Loucy (cell line): Measurements from ENCODE around the gene GSDMA.

Experiments
- H2AFZ ChIP-seq: fragments of 200-600 bp; sonication (generic); 2 replicates; pipeline ENCODE4 v1.6.0; 2016; ENCODE audit warnings: antibody characterized with exemption, mild to moderate bottlenecking, low read length, moderate library complexity
- H3F3A ChIP-seq: fragments of 200-600 bp; 2 replicates; pipeline ENCODE4 v1.6.0; 2016; ENCODE audit warnings: antibody characterized with exemption, low read depth, mild to moderate bottlenecking
- H3K27me3 ChIP-seq: fragments of 200-600 bp; sonication (generic); 2 replicates; pipeline ENCODE4 v1.6.1; 2014; ENCODE audit warnings: low read length, mild to moderate bottlenecking; ENCODE audit not compliant: insufficient read depth, poor library complexity, severe bottlenecking
- H3K36me3 ChIP-seq: fragments of 200-600 bp; sonication (generic); 2 replicates; pipeline ENCODE4 v1.6.1; 2016; ENCODE audit warnings: low read length; ENCODE audit not compliant: insufficient read depth
- H3K4me1 ChIP-seq: fragments of 200-600 bp; sonication (generic); 2 replicates; pipeline ENCODE4 v1.5.1; 2014; ENCODE audit warnings: low read length, mild to moderate bottlenecking; ENCODE audit not compliant: insufficient read depth, poor library complexity, severe bottlenecking
- H3K4me2 ChIP-seq: fragments of 200-600 bp; sonication (generic); 2 replicates; pipeline ENCODE4 v1.6.0; 2014; ENCODE audit warnings: antibody characterized with exemption, low read length, low read depth, mild to moderate bottlenecking; ENCODE audit not compliant: poor library complexity, severe bottlenecking
- H3K4me3 ChIP-seq: fragments of 200-600 bp; sonication (generic); 2 replicates; pipeline ENCODE4 v1.5.1; 2014; ENCODE audit warnings: low read length, mild to moderate bottlenecking, mixed read lengths; ENCODE audit not compliant: poor library complexity, severe bottlenecking
- H3K79me2 ChIP-seq: fragments of 200-600 bp; sonication (generic); 2 replicates; pipeline ENCODE4 v1.6.1; 2014; ENCODE audit warnings: low read length; ENCODE audit not compliant: insufficient read depth
- H3K9ac ChIP-seq: fragments of 200-600 bp; sonication (generic); 2 replicates; pipeline ENCODE4 v1.6.0; 2014; ENCODE audit warnings: mild to moderate bottlenecking, low read depth, low read length, moderate library complexity; ENCODE audit not compliant: poor library complexity, severe bottlenecking
- H3K9me2 ChIP-seq: fragments of 200-600 bp; sonication (generic); replicated peaks from 2 replicates; pipeline ENCODE4 v1.6.1; 2016; ENCODE audit warnings: low read depth, low read length, mixed read lengths
- H3K9me3 ChIP-seq: fragments of 200-600 bp; sonication (generic); 2 replicates; pipeline ENCODE4 v1.6.1; 2014; ENCODE audit warnings: mild to moderate bottlenecking, antibody characterized with exemption, low read length, low read depth; ENCODE audit not compliant: insufficient read depth
- H4K20me1 ChIP-seq: fragments of 200-600 bp; sonication (generic); 2 replicates; pipeline ENCODE4 v1.6.0; 2014; ENCODE audit warnings: antibody characterized with exemption, low read length, mild to moderate bottlenecking; ENCODE audit not compliant: insufficient read depth, poor library complexity, severe bottlenecking
- CTCF ChIP-seq: fragments of 200-600 bp; sonication (generic); conservative IDR thresholded peaks from 2 replicates; pipeline ENCODE4 v1.5.1; 2014; ENCODE audit warnings: mild to moderate bottlenecking, antibody characterized with exemption, low read length
- EZH2phosphoT487 ChIP-seq: fragments of 200-600 bp; IDR thresholded peaks from 2 replicates; pipeline ENCODE4 v1.6.1; 2018; ENCODE audit warnings: antibody characterized with exemption, mild to moderate bottlenecking, moderate library complexity, borderline replicate concordance

Gene GSDMA

GRCh38 chr17:39995438-39995837 lies 32.6 kb downstream of the GSDMA start:
- no peaks in the 10 kb centered on the region for H3K9me3 ChIP-seq
- no peaks in the 10 kb centered on the region for H3K79me2 ChIP-seq
- H3K27me3 ChIP-seq = no peaks in the 10 kb centered on the region
- H3K4me1 ChIP-seq = no peaks in the 10 kb centered on the region
- no peak overlapping the region for H3K4me2 ChIP-seq
- no peak overlapping the region for H3K9ac ChIP-seq
- H3K9me2 ChIP-seq = no peaks in the 10 kb centered on the region
- no peaks in the 10 kb centered on the region for H3F3A ChIP-seq
- H2AFZ ChIP-seq = no peak overlapping the region
- H3K36me3 ChIP-seq = peaks cover 75% of the 10 kb centered on the region; the same call in 1 of the 2 replicates
- TF ChIP-seq EZH2phosphoT487 (no peak), CTCF (no peak)
- no peaks in the 10 kb centered on the region for H4K20me1 ChIP-seq
- no peak overlapping the region for H3K4me3 ChIP-seq

- no peak overlapping the region for H3K4me2 ChIP-seq
Observed at GRCh38 chr17:39996162-39996561, 33.4 kb downstream of the GSDMA start.

GRCh38 chr17:39996800-39997199 lies 34.0 kb downstream of the GSDMA start:
- Histone ChIP-seq H4K20me1 (no peaks in the 10 kb centered on the region), H3K9ac (no peak overlapping the region), H3K9me3 (no peaks in the 10 kb centered on the region), H2AFZ (no peak overlapping the region), H3K4me3 (no peak overlapping the region), H3K4me2 (no peak overlapping the region), H3K27me3 (no peaks in the 10 kb centered on the region), H3K79me2 (no peaks in the 10 kb centered on the region), H3K4me1 (no peaks in the 10 kb centered on the region), H3K9me2 (no peaks in the 10 kb centered on the region), H3K36me3 (peaks cover 61% of the 10 kb centered on the region; the same call in 1 of the 2 replicates), H3F3A (no peaks in the 10 kb centered on the region)
- TF ChIP-seq EZH2phosphoT487 = no peak
- TF ChIP-seq CTCF = no peak

More at GRCh38 chr17:39996162-39996561, 33.4 kb downstream of the GSDMA start:
- no peaks in the 10 kb centered on the region for H3K27me3 ChIP-seq
- TF ChIP-seq EZH2phosphoT487 = no peak
- TF ChIP-seq CTCF = no peak
- H3F3A ChIP-seq = no peaks in the 10 kb centered on the region
- no peaks in the 10 kb centered on the region for H3K79me2 ChIP-seq
- no peaks in the 10 kb centered on the region for H3K4me1 ChIP-seq
- H4K20me1 ChIP-seq = no peaks in the 10 kb centered on the region
- H3K9me2 ChIP-seq = no peaks in the 10 kb centered on the region
- H3K4me3 ChIP-seq = no peak overlapping the region
- no peaks in the 10 kb centered on the region for H3K9me3 ChIP-seq
- H3K36me3 ChIP-seq = peaks cover 68% of the 10 kb centered on the region; the same call in 1 of the 2 replicates
- no peak overlapping the region for H2AFZ ChIP-seq
- H3K9ac ChIP-seq = no peak overlapping the region
